Measurements from ENCODE around the gene ZNF804A.

ZNF804A gene

DNA sequence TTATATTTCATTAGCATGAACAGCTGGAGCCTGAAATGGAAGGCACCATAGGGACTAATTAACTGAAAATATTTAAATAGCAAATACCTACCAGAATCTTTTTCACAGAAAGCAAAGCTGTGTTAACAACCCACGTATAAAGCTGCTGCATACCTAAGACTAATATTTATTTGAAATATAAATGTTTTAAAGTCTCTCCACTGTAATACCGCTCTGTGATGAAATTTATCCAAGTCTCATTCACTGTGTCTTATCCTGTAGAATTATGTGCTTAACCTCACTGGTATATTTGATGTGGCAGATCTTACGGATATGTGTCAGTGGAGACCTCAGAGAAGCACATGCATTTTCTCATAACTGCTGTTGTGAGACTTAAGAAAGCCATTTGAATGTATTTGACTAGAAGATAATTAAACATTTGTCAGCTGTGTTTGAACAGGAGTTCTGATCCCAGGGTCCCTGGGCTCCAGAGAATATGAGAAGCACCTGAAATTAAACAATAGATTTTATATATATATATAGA, 373.3 kb downstream of the ZNF804A start:
- no peak for FAIRE-seq

Data from G401.6 (cell line).